Mammary epithelial cell (primary cell): ENCODE results near the gene NOX5.

Source experiments
- EZH2 ChIP-seq: IDR thresholded peaks from 2 replicates; pipeline ENCODE4 v1.6.1; 2012; ENCODE audit warnings: low read length, inconsistent platforms, borderline replicate concordance
- TF ChIP-seq, protein P1 (sequence below), 2 donors: IDR thresholded peaks in 1 of 2; conservative IDR thresholded peaks in 1 of 2; 2 replicates each; pipeline ENCODE4 v1.5.1; 2011 to 2012; ENCODE audit warnings: inconsistent platforms in 2 of 2, low read length in 2 of 2, mild to moderate bottlenecking in 2 of 2, control low read depth in 1 of 2, low read depth in 1 of 2; ENCODE audit not compliant: insufficient read depth in 1 of 2; ENCODE audit errors: extremely low read depth in 1 of 2

DNA sequence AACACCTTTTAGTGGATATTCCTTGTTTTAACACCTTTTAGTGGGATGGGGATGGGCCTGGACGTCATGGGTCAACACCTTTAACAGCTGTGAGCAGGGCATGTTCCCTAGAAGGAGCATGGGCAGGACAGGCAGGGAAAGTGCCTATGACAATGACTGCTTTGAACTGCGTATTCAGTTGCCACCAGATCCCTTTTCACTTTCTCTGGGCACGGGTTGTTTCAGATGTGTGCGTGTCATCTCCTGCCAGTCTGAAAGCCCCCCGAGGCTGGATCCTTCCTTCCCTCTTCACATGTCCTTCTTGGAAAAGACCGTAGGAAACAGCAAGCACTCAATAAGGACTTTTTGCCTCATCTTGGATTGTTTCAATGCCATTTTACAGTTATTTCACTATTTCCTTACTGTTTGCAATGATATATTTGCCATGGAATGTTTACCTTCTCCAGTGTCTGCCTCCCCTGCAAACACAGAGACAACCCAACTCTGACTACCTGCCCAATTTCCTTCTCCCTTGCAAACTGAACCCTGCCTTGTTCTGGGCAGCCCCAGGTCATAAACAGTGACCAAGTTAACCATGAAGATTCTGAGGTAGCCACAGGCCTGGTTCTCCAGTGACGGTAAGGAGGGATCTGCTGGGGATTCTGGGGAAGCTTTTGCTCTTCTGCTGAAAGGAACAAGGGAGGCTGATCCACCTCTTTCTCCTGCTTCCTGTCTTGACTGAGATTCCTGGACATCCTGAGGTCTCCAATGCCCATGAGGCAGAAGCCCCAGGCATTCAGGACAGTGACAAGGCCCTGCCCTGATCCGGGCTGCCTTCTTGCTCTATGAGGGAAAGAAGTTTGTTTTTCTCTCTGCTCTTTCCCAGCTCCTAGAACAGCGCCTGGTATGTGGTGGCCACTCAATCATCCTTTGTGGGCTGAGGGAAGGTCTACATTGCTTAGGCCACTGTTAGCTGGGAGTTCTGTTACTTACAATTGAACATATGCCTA lies 51.8 kb downstream of the NOX5 start:
- TF ChIP-seq, protein P1, sequence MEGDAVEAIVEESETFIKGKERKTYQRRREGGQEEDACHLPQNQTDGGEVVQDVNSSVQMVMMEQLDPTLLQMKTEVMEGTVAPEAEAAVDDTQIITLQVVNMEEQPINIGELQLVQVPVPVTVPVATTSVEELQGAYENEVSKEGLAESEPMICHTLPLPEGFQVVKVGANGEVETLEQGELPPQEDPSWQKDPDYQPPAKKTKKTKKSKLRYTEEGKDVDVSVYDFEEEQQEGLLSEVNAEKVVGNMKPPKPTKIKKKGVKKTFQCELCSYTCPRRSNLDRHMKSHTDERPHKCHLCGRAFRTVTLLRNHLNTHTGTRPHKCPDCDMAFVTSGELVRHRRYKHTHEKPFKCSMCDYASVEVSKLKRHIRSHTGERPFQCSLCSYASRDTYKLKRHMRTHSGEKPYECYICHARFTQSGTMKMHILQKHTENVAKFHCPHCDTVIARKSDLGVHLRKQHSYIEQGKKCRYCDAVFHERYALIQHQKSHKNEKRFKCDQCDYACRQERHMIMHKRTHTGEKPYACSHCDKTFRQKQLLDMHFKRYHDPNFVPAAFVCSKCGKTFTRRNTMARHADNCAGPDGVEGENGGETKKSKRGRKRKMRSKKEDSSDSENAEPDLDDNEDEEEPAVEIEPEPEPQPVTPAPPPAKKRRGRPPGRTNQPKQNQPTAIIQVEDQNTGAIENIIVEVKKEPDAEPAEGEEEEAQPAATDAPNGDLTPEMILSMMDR (conservative IDR thresholded peaks at IDR 0.05 in 1 of 2, IDR thresholded peaks at IDR 0.05 in 1 of 2; ENCODE audit: extremely low read depth in 1 of 2, insufficient read depth in 1 of 2, low read depth in 1 of 2, low read length in 2 of 2), result no peak
- TF ChIP-seq EZH2, result no peak
